Fibroblast of mammary gland (primary cell): ENCODE measurements around the gene PCDHA1.

Experiments
- DNase-seq: peaks from one replicate; pipeline ENCODE4 v3.0.0-alpha.2; 2010; ENCODE audit warnings: low read depth
- H3K4me3 ChIP-seq: 2 replicates; pipeline ENCODE4 v1.5.1; 2011; ENCODE audit warnings: low read depth, mild to moderate bottlenecking, low read length, moderate library complexity; ENCODE audit not compliant: control insufficient read depth
- TF ChIP-seq, protein P1 (sequence below): conservative IDR thresholded peaks from 2 replicates; pipeline ENCODE4 v1.5.1; 2011; ENCODE audit warnings: low read depth, low read length, inconsistent platforms; ENCODE audit not compliant: control insufficient read depth, insufficient read depth

Gene PCDHA1

DNA sequence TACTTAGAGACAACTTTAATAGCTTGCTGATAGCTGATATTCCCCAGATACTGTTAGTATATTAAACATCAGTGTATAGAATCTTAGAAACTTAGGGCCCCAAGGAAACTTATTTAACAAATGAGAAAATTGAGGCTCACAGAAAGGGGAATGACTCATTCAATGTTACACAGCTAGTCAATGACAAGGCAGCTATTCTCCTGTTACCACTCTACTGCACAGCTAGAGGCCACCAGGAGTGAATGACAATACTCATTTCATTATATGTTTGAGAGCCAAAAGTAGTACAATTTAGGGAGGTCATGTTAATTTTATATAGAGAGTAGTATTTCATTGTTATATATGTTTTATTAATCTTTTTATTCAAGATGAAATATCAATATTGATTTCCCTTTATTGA is 232.0 kb downstream of the PCDHA1 start:
- no peak for DNase-seq
- H3K4me3 ChIP-seq = no peak overlapping the region
- TF ChIP-seq, protein P1, sequence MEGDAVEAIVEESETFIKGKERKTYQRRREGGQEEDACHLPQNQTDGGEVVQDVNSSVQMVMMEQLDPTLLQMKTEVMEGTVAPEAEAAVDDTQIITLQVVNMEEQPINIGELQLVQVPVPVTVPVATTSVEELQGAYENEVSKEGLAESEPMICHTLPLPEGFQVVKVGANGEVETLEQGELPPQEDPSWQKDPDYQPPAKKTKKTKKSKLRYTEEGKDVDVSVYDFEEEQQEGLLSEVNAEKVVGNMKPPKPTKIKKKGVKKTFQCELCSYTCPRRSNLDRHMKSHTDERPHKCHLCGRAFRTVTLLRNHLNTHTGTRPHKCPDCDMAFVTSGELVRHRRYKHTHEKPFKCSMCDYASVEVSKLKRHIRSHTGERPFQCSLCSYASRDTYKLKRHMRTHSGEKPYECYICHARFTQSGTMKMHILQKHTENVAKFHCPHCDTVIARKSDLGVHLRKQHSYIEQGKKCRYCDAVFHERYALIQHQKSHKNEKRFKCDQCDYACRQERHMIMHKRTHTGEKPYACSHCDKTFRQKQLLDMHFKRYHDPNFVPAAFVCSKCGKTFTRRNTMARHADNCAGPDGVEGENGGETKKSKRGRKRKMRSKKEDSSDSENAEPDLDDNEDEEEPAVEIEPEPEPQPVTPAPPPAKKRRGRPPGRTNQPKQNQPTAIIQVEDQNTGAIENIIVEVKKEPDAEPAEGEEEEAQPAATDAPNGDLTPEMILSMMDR = no peak

DNA sequence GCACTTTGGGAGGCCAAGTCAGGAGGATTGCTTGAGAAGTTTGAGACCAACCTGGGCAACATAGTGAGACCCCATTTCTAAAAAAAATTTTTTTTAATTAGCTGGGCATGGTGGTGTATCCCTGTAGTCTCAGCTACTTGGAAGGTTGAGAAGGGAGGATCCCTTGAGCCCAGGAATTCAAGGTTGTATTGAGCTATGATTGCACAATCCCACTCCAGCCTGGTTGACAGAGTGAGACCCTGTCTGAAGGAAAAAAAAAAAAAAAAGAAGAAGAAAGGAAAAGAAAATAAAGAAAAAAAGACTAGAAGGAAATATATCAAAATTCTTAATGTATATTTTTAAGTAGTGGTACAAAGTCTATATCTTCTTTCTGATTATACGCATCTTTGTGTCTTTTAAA is 236.4 kb downstream of the PCDHA1 start:
- no peak for DNase-seq
- no peak overlapping the region for H3K4me3 ChIP-seq
- TF ChIP-seq, protein P1 = no peak

DNA sequence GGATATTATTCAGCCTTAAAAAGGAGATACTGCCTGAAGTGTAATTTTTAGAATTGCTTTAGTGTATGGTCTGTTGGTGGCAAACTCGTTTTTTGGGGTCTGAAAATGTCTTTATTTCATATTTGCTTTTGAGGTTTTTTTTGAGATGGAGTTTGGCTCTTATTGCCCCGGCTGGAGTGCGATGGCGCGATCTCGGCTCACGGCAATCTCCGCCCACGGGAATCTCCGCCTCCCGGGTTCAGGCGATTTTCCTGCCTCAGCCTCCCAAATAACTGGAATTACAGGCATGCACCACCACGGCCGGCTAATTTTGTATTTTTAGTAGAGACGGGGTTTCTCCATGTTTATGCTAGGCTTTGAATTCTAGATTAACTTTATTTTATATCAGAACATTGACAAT is 245.1 kb downstream of the PCDHA1 start:
- no peak for DNase-seq
- TF ChIP-seq, protein P1 = no peak
- H3K4me3 ChIP-seq = no peak overlapping the region

DNA sequence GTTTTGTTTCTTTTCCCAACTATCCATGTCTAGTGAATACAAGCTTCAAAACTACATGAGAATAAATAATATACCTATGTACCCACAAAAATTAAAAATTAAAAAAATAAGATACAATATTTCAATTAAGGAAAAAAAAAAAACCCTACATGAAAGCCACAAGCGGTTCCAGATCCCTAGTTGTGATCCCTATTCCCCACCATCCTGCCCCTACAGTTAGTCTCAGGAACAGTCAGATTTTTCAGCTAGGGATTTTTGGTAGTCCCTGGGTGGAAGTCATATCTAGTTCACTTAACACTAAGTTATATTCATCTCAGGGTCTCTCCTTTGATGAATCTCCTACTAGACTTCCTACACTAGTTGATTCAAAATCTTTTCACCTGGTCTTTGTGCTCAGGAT is 246.7 kb downstream of the PCDHA1 start:
- TF ChIP-seq, protein P1 = no peak
- no peak for DNase-seq
- H3K4me3 ChIP-seq = no peak overlapping the region

DNA sequence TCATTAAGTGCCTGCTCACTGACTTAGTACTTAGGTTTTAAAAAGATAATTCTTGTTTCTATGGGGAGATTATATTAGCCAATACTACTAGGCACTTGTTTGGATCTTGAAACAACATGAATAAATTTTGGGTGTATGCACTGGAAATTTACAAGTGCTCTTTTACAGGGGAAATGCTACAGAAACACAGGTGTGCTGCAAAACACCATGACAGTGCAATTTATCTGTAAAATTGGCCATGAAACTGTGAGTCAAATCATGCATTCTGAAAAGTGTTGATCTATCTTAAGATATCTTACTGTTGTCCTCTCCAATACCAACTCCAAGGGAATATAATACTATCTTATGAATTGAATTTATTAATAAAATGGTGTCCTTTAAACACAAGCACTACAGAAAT is 253.1 kb downstream of the PCDHA1 start:
- TF ChIP-seq, protein P1 = no peak
- DNase-seq = no peak
- H3K4me3 ChIP-seq = no peak overlapping the region

DNA sequence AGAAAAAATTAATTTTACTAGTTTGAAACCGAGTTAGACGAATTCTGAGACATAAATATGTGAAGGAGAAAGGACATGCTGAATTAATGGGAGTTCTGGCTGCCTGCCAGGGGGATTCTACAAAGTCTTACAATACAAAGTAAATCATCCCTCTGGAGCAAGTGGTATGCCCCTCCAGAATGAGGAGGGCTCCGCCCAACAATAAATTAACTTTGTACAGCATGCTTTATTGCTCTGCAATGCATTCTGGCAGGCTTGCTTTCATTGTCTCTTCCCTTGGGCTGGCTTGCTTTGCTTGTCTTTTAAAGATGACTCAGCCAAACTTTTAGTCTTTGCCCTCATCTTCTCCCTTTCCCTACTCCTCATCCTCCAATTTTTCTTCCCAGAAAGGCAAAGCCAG is 253.6 kb downstream of the PCDHA1 start:
- no peak overlapping the region for H3K4me3 ChIP-seq
- DNase-seq = no peak
- TF ChIP-seq, protein P1 = no peak

DNA sequence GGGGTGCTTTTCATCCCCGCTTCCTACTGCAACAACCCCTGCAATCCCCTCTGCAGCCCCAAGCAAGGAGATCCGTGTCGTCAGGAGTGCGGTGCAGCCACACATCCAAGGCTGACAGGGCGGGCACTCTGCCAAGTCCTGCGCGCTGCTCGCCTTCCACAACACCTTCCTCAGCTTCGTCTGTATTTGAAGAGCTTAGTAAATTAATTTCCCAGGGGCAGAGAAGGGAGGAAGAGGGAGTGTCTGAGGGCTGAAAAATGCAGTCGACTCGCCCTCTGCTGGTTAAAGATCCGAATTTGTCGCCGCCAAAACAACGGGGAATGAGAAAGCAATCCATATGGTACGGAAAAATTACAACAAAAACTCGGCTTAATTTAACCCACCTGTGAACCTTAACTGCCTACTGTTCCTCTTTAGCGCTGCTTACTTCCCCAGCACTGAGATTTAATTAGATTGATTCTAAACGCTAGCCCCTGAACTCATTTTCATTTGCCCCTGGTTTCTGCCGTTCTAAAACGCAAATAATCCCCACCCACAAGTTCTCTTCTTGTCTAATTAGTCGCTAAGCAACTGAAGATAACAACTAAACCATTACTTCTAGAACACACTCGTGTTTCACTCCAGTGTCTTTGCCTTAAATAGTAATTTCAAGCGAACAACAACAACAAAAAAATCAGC is 254.3 kb downstream of the PCDHA1 start:
- TF ChIP-seq, protein P1 = peak; percentile 24
- H3K4me3 ChIP-seq = no peak overlapping the region
- peak; percentile 17 for DNase-seq
